GM12873 (cell line): Measurements from ENCODE around the gene RNF166.

Source experiments
- TF ChIP-seq, protein P1 (sequence below): IDR thresholded peaks from 2 replicates; pipeline ENCODE4 v1.5.1; 2012; ENCODE audit warnings: low read depth, mild to moderate bottlenecking, moderate library complexity, low read length, control low read depth; ENCODE audit not compliant: insufficient read depth; ENCODE audit errors: missing control alignments

Gene RNF166

DNA sequence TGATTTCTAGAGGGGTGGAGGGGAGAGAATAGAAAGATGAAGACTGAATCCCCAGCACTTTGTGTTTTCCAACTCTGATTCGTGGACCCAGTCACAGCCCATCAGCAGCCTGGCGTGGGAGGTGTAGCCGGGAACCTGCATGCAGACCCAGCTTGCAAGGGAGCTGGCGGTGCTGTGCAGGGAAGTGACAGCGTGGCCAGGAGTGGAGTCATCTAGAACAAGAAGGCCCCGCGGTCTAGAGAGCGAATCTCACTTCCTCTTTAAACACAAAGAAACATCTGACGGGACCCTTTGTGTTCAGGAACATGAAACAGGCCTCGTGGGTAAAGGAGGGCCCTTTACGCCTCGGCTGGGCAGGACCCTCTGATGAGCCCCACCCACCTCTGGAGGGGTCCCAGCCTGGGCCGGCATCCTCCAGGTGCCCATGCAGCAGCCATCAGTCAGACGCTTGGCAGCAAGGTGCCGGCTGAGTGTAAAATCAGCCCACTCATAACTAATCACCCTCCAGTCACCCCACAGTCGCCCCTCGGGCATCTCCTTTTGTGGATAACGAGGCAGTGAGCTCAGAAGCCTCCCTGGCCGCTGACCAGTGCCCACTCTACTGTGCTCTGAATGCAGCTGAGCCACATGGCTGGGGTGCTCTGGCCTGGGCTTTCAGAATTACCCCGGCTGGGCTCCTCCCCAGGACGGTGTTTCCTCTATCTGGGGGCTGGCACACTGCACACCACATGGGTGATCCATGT lies 24.3 kb downstream of the RNF166 start:
- TF ChIP-seq, protein P1, sequence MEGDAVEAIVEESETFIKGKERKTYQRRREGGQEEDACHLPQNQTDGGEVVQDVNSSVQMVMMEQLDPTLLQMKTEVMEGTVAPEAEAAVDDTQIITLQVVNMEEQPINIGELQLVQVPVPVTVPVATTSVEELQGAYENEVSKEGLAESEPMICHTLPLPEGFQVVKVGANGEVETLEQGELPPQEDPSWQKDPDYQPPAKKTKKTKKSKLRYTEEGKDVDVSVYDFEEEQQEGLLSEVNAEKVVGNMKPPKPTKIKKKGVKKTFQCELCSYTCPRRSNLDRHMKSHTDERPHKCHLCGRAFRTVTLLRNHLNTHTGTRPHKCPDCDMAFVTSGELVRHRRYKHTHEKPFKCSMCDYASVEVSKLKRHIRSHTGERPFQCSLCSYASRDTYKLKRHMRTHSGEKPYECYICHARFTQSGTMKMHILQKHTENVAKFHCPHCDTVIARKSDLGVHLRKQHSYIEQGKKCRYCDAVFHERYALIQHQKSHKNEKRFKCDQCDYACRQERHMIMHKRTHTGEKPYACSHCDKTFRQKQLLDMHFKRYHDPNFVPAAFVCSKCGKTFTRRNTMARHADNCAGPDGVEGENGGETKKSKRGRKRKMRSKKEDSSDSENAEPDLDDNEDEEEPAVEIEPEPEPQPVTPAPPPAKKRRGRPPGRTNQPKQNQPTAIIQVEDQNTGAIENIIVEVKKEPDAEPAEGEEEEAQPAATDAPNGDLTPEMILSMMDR = no peak

DNA sequence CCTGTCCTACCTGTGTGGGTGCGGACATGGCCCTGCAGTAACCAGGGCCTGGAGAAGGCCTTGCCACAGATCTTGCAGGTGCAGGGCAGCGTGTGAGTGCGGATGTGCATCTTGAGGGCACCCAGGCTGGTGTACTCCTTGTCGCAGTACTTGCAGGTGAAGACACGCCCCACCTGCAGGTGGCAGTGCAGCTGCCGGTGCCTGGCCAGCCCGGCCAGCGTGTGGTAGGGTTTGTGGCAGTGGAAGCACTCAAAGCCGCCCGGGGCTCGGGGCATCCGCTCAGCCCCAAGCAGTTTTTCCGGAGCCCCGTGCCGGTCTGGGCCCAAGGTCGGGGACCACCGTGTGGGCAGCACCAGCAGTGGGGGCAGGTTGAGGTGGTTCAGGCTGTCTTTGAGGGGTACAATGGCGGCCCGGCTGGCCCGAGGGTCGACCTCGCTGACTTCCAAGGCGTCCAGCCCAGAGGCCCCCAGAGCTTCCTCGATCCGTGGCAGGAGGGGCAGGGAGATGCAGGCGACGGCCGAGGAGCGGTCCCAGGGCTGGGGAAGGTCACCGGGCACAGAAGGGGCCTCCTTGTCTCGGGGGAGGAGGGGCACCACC lies 25.0 kb downstream of the RNF166 start:
- TF ChIP-seq, protein P1 = peak; percentile 82

DNA sequence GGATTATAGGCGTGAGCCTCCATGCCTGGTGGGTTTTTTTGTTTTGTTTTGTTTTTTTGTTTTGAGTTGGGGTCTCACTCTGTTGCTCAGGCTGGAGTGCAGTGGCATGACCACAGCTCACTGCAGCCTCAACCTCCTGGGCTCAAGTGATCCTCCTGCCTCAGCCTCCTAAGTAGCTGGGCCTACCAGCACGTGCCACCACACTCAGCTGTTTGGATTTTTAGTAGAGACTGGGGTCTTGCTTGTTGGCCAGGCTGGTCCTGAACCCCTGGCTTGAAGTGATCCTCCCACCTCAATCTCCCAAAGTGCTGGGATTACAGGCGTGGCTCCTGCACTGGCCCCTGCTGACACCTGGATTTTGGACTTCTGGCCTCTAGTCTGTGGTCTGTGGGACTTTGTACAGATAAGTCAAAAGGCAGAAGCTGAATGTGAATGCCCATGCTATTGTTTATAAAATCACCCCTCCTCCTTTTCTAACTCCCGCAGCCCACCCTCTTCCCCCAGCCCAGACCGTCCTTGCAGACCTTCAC lies 25.6 kb downstream of the RNF166 start:
- TF ChIP-seq, protein P1 = no peak

DNA sequence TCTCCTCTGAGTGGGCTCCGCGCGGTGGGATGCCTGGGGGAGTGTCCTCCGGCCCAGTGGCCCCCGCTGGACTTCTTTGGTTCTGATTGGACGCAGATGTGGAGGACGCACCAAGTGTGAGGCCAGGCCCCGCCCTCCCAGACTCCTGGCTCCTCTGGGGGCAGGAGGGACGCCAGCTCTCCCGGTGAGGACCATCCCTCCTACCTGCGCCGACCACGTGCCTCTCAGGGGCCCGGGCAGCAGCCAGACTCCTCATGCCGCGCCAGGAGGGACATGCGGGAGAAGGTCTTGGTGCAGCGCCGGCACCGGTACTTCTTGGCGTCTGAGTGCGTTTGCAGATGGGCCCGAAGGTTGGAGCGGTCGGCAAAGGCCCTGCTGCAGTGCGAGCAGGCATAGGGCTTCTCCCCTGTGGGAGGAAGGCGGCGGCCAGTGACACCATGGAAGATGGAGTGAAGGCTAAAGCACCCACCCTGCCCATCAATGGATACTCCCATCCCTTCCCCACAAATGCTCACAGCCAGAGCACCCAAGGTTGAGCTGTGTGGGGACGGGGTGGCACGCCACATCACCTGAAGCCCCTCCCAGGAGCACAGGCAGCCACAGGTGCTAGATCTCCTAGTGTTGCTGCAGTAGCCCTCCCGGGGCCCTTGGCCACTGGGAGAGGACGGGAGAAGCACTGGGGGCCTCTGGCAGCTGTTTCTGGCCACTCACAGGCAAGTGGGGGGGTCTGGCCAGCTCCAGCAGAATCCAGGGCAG lies 27.8 kb downstream of the RNF166 start:
- TF ChIP-seq, protein P1 = no peak

DNA sequence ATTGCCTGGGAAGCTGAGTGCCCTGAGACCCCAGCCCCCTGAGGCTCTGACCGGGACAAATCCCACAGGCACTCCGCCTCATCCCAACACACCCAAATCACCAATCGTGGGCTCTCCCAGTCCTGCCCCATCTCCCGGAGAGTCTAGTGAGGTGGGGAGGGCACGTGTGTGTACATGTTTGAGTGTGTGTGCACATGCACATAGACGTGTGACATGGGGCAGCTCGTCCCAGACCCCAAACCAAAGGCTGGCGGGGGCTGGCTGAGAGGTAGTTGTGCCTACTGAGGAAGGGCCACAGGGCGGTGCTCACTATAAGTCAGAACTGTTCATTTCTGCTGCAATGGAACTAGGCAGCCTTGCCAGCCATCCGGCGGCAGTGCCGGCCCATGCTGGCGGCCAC lies 28.5 kb downstream of the RNF166 start:
- TF ChIP-seq, protein P1 = no peak

DNA sequence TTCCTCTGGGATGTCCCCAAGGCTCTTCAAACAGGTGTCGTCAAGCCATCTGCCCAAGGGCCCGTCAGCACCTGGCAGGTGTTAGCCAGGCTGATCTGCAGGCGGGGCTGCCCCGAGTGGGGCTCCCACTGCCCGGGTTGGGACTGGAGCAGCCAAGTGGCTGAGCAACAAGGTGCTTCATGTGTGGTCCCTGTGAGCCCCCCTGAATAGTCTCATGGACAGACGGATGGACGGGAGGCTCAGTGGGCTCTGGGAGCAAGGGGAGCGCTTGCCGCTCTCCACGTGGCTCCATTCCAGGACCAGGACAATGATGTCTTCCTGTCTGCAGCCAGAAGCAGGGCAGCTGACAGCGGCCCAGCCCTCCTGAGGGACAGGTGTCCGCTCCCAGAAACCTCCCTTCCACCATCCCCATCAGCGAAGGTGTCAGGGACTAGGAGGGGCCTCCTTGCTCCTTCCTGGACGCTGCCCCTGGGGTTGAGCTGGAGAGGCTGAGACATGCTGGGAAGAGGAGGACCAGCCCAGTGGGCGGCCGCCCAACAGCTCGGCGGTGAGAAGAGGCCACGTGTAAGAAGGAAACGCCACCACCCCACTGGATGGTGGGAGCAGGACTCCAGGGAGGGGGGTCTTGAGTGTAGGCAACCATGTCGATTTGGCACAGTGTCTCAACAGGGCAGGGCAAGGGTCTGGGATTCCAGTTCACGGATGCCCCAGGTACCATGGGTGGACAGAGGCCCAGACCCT lies 29.5 kb downstream of the RNF166 start:
- TF ChIP-seq, protein P1 = no peak
